ENCODE measurements around the gene CRYL1. TPM values are rescaled to one million over a fixed set of nuclear protein-coding genes. Genes with fewer than 3 reads are reported as not detected.

CRYL1 gene
- total RNA-seq, 1 donor from 2014 or later, result 13.1 TPM

GRCh38 chr13:20428666-20429644 is 96.7 kb downstream of the CRYL1 start:
- H3K4me3 ChIP-seq, result no peak overlapping the region
- peaks cover 3 to 33% of the 10 kb centered on the region in 2 donors for H3K36me3 ChIP-seq
- H3K9me3 ChIP-seq, result no peaks in the 10 kb centered on the region
- TF ChIP-seq CTCF (IDR thresholded peaks at IDR 0.05), result no peak
- no peaks in the 10 kb centered on the region for H3K27me3 ChIP-seq
- H3K27ac ChIP-seq, result no peak overlapping the region
- intact Hi-C loops (cut with DNase I), result no loop called here
- no peaks in the 10 kb centered on the region for H3K4me1 ChIP-seq
- no peak for DNase-seq (ENCODE audit: low spot score in 2 of 2)

DNA sequence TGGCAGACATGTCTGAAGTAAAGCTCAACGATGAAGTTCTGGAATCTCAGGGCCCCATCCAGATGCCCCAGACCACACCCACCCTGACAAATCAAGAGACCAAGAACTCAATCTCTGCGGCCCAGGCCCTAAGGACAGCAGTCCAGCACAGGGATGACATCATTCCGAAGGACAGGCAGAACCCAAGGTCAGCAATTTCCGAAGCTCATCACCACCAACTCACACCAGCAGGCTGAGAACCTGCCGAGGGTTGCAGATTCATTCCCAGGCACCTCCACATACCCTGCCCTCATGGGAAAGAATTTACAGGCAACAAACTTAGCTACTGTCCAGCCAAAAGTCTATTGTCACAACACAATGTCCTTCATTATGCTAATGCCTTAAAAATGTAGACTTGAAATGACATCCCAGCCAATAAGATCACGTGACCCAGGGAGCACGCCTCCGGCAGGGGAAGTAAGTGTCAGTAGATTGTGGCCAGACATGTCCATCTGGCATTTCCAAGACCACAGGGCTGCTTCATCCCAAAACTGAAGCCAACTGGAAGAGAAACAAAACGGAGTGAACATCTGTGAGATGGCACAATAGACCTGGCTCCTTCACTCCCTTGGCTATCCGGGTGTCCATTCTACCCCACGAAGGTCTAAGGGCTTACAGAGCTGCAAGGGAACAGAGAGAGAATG is 98.8 kb downstream of the CRYL1 start:
- no peak for DNase-seq (ENCODE audit: low spot score in 2 of 2)
- no peak overlapping the region for H3K4me3 ChIP-seq
- no peaks in the 10 kb centered on the region for H3K27me3 ChIP-seq
- intact Hi-C loops (cut with DNase I), result no loop called here
- no peaks in the 10 kb centered on the region for H3K4me1 ChIP-seq
- H3K36me3 ChIP-seq, result peaks cover 3 to 33% of the 10 kb centered on the region in 2 donors
- H3K9me3 ChIP-seq, result no peaks in the 10 kb centered on the region
- no peak overlapping the region for H3K27ac ChIP-seq
- no peak for TF ChIP-seq CTCF (IDR thresholded peaks at IDR 0.05)

DNA sequence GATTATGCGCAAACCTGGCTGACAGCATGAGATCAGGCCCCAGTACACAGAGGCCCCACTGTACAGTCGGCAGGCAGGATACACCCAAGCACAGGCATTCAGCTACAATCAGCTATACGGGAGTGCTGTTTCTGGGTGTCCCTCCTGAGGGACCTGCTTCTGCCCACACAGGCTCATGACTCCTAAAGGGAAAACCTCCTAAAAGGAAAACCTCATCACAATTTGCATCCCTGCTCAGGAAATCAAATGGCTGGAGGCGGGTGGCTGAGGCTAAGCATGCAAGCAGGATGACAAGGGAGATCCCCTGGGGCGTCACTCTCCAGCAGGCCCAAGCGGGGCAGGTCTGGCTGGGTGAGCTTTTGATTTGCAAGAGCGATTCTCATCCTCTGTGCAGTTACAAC is 99.8 kb downstream of the CRYL1 start:
- no peak for DNase-seq (ENCODE audit: low spot score in 2 of 2)
- H3K27ac ChIP-seq, result no peak overlapping the region

GRCh38 chr13:20424949-20425348 is 100.7 kb downstream of the CRYL1 start:
- H3K27me3 ChIP-seq, result no peaks in the 10 kb centered on the region
- H3K4me1 ChIP-seq, result no peaks in the 10 kb centered on the region
- no peak overlapping the region for H3K4me3 ChIP-seq
- intact Hi-C loops (cut with DNase I), result no loop called here
- H3K36me3 ChIP-seq, result peaks cover 3 to 27% of the 10 kb centered on the region in 2 donors
- no peaks in the 10 kb centered on the region for H3K9me3 ChIP-seq
- H3K27ac ChIP-seq, result no peak overlapping the region
- TF ChIP-seq CTCF (IDR thresholded peaks at IDR 0.05), result no peak
- no peak for DNase-seq (ENCODE audit: low spot score in 2 of 2)

More for the DNA sequence above, 99.8 kb downstream of the CRYL1 start:
- Histone ChIP-seq H3K4me3 (no peak overlapping the region), H3K27me3 (no peaks in the 10 kb centered on the region), H3K9me3 (no peaks in the 10 kb centered on the region), H3K36me3 (peaks cover 3 to 28% of the 10 kb centered on the region in 2 donors), H3K4me1 (no peaks in the 10 kb centered on the region)
- intact Hi-C loops (cut with DNase I), result no loop called here
- TF ChIP-seq CTCF (IDR thresholded peaks at IDR 0.05), result no peak

- Histone ChIP-seq H3K4me3 (no peak overlapping the region), H3K36me3 (peaks cover 3 to 23% of the 10 kb centered on the region in 2 donors), H3K9me3 (no peaks in the 10 kb centered on the region), H3K27me3 (no peaks in the 10 kb centered on the region), H3K4me1 (no peaks in the 10 kb centered on the region), H3K27ac (no peak overlapping the region)
- DNase-seq (ENCODE audit: low spot score in 2 of 2), result no peak
- intact Hi-C loops (cut with DNase I), result no loop called here
- no peak for TF ChIP-seq CTCF (IDR thresholded peaks at IDR 0.05)
Measured at GRCh38 chr13:20424559-20424852, 101.2 kb downstream of the CRYL1 start.
